H1 (cell line): Measurements from ENCODE around the gene POLR2L. TPM values are rescaled to one million over a fixed set of nuclear protein-coding genes. Genes with fewer than 3 reads are reported as not detected.
A peak's percentile ranks its signal among the peaks of the same experiment; 100 is the strongest.

Experiments
- CTCF ChIA-PET: fragments of 300-600 bp; sonication (Branson Sonifier 250); formaldehyde crosslinking; loops from one replicate; lab custom pipeline; 2021; ENCODE audit not compliant: partially characterized antibody; lab: Charles Lee
- POLR2A ChIA-PET: fragments of 300-600 bp; sonication (Branson Sonifier 250); formaldehyde crosslinking; loops from one replicate; lab custom pipeline; 2021; ENCODE audit warnings: inconsistent platforms; ENCODE audit not compliant: partially characterized antibody; lab: Charles Lee
- DNase-seq, 2 experiments: peaks; one replicate each; pipeline versions ENCODE4 v3.0.0 to v3.0.0-alpha.2; 2010 to 2022; ENCODE audit warnings: low spot score in 2 of 2, low read depth in 1 of 2, mixed read lengths in 1 of 2
- FAIRE-seq: peaks from 2 replicates; lab custom pipeline; 2011; peaks lifted over from hg19 to GRCh38; lab: Jason Lieb, UNC
- H2AFZ ChIP-seq: 2 replicates; pipeline ENCODE4 v1.8.1; 2012; ENCODE audit warnings: low read length, inconsistent platforms
- H2AK5ac ChIP-seq: 2 replicates; pipeline ENCODE4 v1.6.1; 2013; ENCODE audit warnings: low read depth, low read length
- H2BK120ac ChIP-seq: replicated peaks from 2 replicates; pipeline ENCODE3; 2013; ENCODE audit warnings: low read depth, low read length, inconsistent platforms
- H2BK12ac ChIP-seq: 2 replicates; pipeline ENCODE4 v1.6.1; 2013; ENCODE audit warnings: low read depth, low read length
- H2BK15ac ChIP-seq: 2 replicates; pipeline ENCODE4 v1.6.1; 2013; ENCODE audit warnings: low read length
- H2BK20ac ChIP-seq: 2 replicates; pipeline ENCODE4 v1.6.1; 2013; ENCODE audit warnings: low read length
- H2BK5ac ChIP-seq: 2 replicates; pipeline ENCODE4 v1.6.1; 2013; ENCODE audit warnings: low read depth, low read length
- H3K14ac ChIP-seq: 2 replicates; pipeline ENCODE4 v1.6.1; 2013; ENCODE audit warnings: inconsistent platforms; ENCODE audit not compliant: insufficient read length
- H3K18ac ChIP-seq: 2 replicates; pipeline ENCODE4 v1.6.1; 2013; ENCODE audit warnings: low read length; ENCODE audit errors: extremely low read depth
- H3K23ac ChIP-seq: 2 replicates; pipeline ENCODE4 v1.6.1; 2013; ENCODE audit warnings: inconsistent platforms; ENCODE audit not compliant: insufficient read length
- H3K23me2 ChIP-seq: 2 replicates; pipeline ENCODE4 v1.6.1; 2013; ENCODE audit warnings: low read depth, low read length
- H3K27ac ChIP-seq: 2 replicates; pipeline ENCODE4 v1.6.1; 2011; ENCODE audit warnings: low read depth, low read length, inconsistent platforms
- H3K27me3 ChIP-seq, 4 experiments: replicated peaks in 1 of 4; 1 replicate in 1 of 4; 2 replicates in 3 of 4; pipeline versions ENCODE4 v1.6.1 to v1.8.1; 2011 to 2013; ENCODE audit warnings: low read length in 3 of 4, mild to moderate bottlenecking in 3 of 4, inconsistent platforms in 2 of 4, mixed read lengths in 2 of 4, moderate library complexity in 1 of 4; ENCODE audit not compliant: control insufficient read depth in 3 of 4, insufficient read depth in 3 of 4; ENCODE audit errors: extremely low read depth in 1 of 4
- H3K36me3 ChIP-seq, 4 experiments: 2 replicates each; pipeline versions ENCODE4 v1.6.1 to v1.8.1; 2011 to 2013; ENCODE audit warnings: mild to moderate bottlenecking in 4 of 4, low read length in 3 of 4, moderate library complexity in 2 of 4, control low read depth in 1 of 4, inconsistent platforms in 1 of 4; ENCODE audit not compliant: insufficient read depth in 4 of 4, control insufficient read depth in 2 of 4
- H3K4ac ChIP-seq: replicated peaks from 2 replicates; pipeline ENCODE3; 2013; ENCODE audit warnings: low read length, low read depth, mixed read lengths, inconsistent platforms; ENCODE audit not compliant: insufficient read length
- H3K4me1 ChIP-seq, 4 experiments: replicated peaks in 1 of 4; 1 replicate in 1 of 4; 2 replicates in 3 of 4; pipeline versions ENCODE4 v1.6.1 to v1.8.1; 2011 to 2013; ENCODE audit warnings: low read length in 3 of 4, inconsistent platforms in 2 of 4, mixed read lengths in 1 of 4; ENCODE audit not compliant: insufficient read depth in 4 of 4, control insufficient read depth in 3 of 4
- H3K4me2 ChIP-seq, 2 experiments: 2 replicates each; pipeline versions ENCODE4 v1.6.1 to v1.8.1; 2011 to 2013; ENCODE audit warnings: low read depth in 2 of 2, low read length in 2 of 2, control low read depth in 1 of 2, inconsistent platforms in 1 of 2, mild to moderate bottlenecking in 1 of 2; ENCODE audit not compliant: insufficient read depth in 1 of 2
- H3K4me3 ChIP-seq, 4 experiments: fragments of 200-600, 300-600 bp in 1 of 4; sonication (generic), shearing (Covaris generic), sonication (Bioruptor Twin) in 1 of 4; 2 replicates each; pipeline versions ENCODE4 v1.5.1 to v1.8.1; 2011 to 2016; ENCODE audit warnings: low read length in 4 of 4, low read depth in 3 of 4, control low read depth in 2 of 4, inconsistent platforms in 2 of 4, mild to moderate bottlenecking in 2 of 4, mixed read lengths in 1 of 4, moderate library complexity in 1 of 4; ENCODE audit not compliant: insufficient read depth in 2 of 4; ENCODE audit errors: extremely low read depth in 1 of 4
- H3K56ac ChIP-seq: replicated peaks from 2 replicates; pipeline ENCODE3; 2013; ENCODE audit warnings: low read depth, mild to moderate bottlenecking, mixed read lengths, low read length, inconsistent platforms; ENCODE audit not compliant: insufficient read length
- H3K79me1 ChIP-seq: 2 replicates; pipeline ENCODE4 v1.6.1; 2013; ENCODE audit warnings: low read depth, low read length, control low read depth
- H3K79me2 ChIP-seq, 2 experiments: 2 replicates each; pipeline versions ENCODE4 v1.6.1 to v1.8.1; 2012 to 2013; ENCODE audit warnings: low read length in 2 of 2, mild to moderate bottlenecking in 2 of 2, inconsistent platforms in 1 of 2; ENCODE audit not compliant: insufficient read depth in 2 of 2, control insufficient read depth in 1 of 2
- H3K9ac ChIP-seq, 4 experiments: replicated peaks in 1 of 4; 1 replicate in 1 of 4; 2 replicates in 3 of 4; pipeline versions ENCODE4 v1.6.1 to v1.8.1; 2011 to 2013; ENCODE audit warnings: low read depth in 3 of 4, low read length in 3 of 4, control low read depth in 2 of 4, mild to moderate bottlenecking in 2 of 4, moderate library complexity in 2 of 4, inconsistent platforms in 1 of 4; ENCODE audit errors: extremely low read depth in 1 of 4
- H3K9me3 ChIP-seq, 2 experiments: 2 replicates each; pipeline versions ENCODE4 v1.6.1 to v1.8.1; 2012 to 2013; ENCODE audit warnings: mild to moderate bottlenecking in 2 of 2, moderate library complexity in 2 of 2, control low read depth in 1 of 2, inconsistent platforms in 1 of 2, low read depth in 1 of 2, low read length in 1 of 2, mixed read lengths in 1 of 2; ENCODE audit not compliant: insufficient read depth in 2 of 2
- H4K20me1 ChIP-seq, 2 experiments: replicated peaks in 1 of 2; 2 replicates each; pipeline versions ENCODE3 to v1.8.1; 2011 to 2013; ENCODE audit warnings: inconsistent platforms in 2 of 2, low read length in 2 of 2, mild to moderate bottlenecking in 1 of 2; ENCODE audit not compliant: insufficient read depth in 2 of 2, control insufficient read depth in 1 of 2
- H4K5ac ChIP-seq: 2 replicates; pipeline ENCODE4 v1.6.1; 2013; ENCODE audit warnings: low read length, low read depth, mixed read lengths, inconsistent platforms; ENCODE audit not compliant: insufficient read length
- H4K8ac ChIP-seq: 2 replicates; pipeline ENCODE4 v1.8.0; 2013; ENCODE audit warnings: mild to moderate bottlenecking, moderate library complexity, low read length, inconsistent platforms; ENCODE audit not compliant: insufficient read depth; ENCODE audit errors: extremely low read depth
- H4K91ac ChIP-seq: replicated peaks from 2 replicates; pipeline ENCODE3; 2013; ENCODE audit warnings: low read length, mixed read lengths, inconsistent platforms; ENCODE audit not compliant: insufficient read length
- KDM5A ChIP-seq: fragments of 200-600 bp; IDR thresholded peaks from 2 replicates; pipeline ENCODE4 v1.7.1; 2012; ENCODE audit warnings: mild to moderate bottlenecking, low read length, inconsistent platforms, mixed read lengths
- WGBS, 2 experiments: shearing (Covaris generic) in 1 of 2; methylation state at CpG; one replicate each; pipeline versions ENCODE4 v1.1.6 to v1.1.7; 2013 to 2015; ENCODE audit warnings: low lambda C conversion rate in 2 of 2, mixed read lengths in 2 of 2, inconsistent platforms in 1 of 2, low coverage in 1 of 2, missing lambda C conversion rate in 1 of 2; ENCODE audit not compliant: insufficient replicate concordance in 2 of 2, insufficient coverage in 1 of 2, insufficient read length in 1 of 2; ENCODE audit errors: extremely low coverage in 1 of 2, missing lambda C conversion rate in 1 of 2; 5-methylcytosine and 5-hydroxymethylcytosine counted together
- polyA plus RNA-seq, 7 experiments: library from polyadenylated mRNA; depleted of rRNA in 3 of 7; stranded (reverse) in 5 of 7; unstranded in 2 of 7; fragments of >200 nt in 5 of 7; fragments of 200-250 nt in 2 of 7; gene quantifications; 1 replicate in 5 of 7; 2 replicates in 1 of 7; 4 replicates in 1 of 7; pipeline versions ENCODE4 v1.2.1 to v1.2.3, GENCODE V29; 2011 to 2013; ENCODE audit warnings: missing spikeins in 2 of 7, mixed read lengths in 2 of 7
- total RNA-seq: library from RNA; stranded (reverse); fragmentation: NEBNext Ultra II Directional; extraction: Animal tissue kit (Norgen Biotek cat#: 25700); gene quantifications from 2 replicates; pipeline ENCODE4 v1.2.1, GENCODE V29; 2021

POLR2L gene
- total and polyA plus RNA-seq, 2 of the 8 experiments (the other 6 are each of a cell fraction or from before 2014, with no cell fraction given): 140 to 151 TPM

GRCh38 chr11:856397-856796 is 14.1 kb upstream of the POLR2L start:
- Histone ChIP-seq H3K4me3 (no peak overlapping the region), H2BK120ac (no peak overlapping the region), H3K9me3 (no peaks in the 10 kb centered on the region), H2AFZ (no peak overlapping the region), H2AK5ac (no peak overlapping the region), H2BK15ac (no peak overlapping the region), H3K27ac (no peak overlapping the region), H3K79me1 (peaks cover 5% of the 10 kb centered on the region), H3K9ac (no peak overlapping the region), H3K36me3 (no peaks in the 10 kb centered on the region), H2BK20ac (no peak overlapping the region), H4K8ac (no peak overlapping the region; the same call in 1 of the 2 replicates), H3K4me2 (no peak overlapping the region), H3K4ac (no peak overlapping the region), H4K5ac (no peak overlapping the region), H3K79me2 (no peaks in the 10 kb centered on the region; a peak in 1 of 4 replicates), H2BK12ac (no peak overlapping the region), H3K56ac (no peak overlapping the region), H3K18ac (no peak overlapping the region), H3K27me3 (peaks cover 0 to 2% (median 0%) of the 10 kb centered on the region in 4 experiments; a peak in 2 of 7 replicates), H3K4me1 (peaks cover 0 to 17% (median 12%) of the 10 kb centered on the region in 4 experiments; a peak in 6 of 7 replicates), H2BK5ac (no peak overlapping the region), H3K14ac (no peak overlapping the region), H4K20me1 (peaks cover 21 to 56% of the 10 kb centered on the region in 2 experiments), H3K23me2 (no peaks in the 10 kb centered on the region), H3K23ac (no peak overlapping the region), H4K91ac (no peak overlapping the region)
- ChIA-PET CTCF (interaction anchor here (1.0 to 10.5 kb wide), 11 partner anchors 8 to 195 kb away, joined by 3 to 74 read pairs (median 4); partner anchors contain the start of gene TSPAN4), POLR2A (interaction anchor here (0.6 to 13.8 kb wide), 8 partner anchors 11 to 194 kb away, joined by 3 to 234 read pairs (median 4); partner anchors contain the start of genes CD151, PIDD1, POLR2L and RPLP2)
- FAIRE-seq (no peak), DNase-seq (peak in 1 of 2 experiments; percentile 55)
- 88% methylated on average over 7 of the region's 8 CpGs; no CpG with 5 or more reads in 1 of the 2 experiments for WGBS, 2 experiments
- TF ChIP-seq KDM5A: no peak
